HG02571 (cell line): ENCODE results near the gene SPAST.
"Not testable (repeated sequence)": the region's sequence is repeated elsewhere in the genome, so short reads cannot be mapped to it uniquely, and the experiment has no call there.

Source experiments
- ATAC-seq: cut with Tn5 transposase; IDR thresholded peaks from one replicate; pipeline ENCODE4 v1.9.1; 2021; ENCODE audit warnings: mild to moderate bottlenecking, moderate library complexity; ENCODE audit not compliant: unreplicated experiment

Gene SPAST

GRCh38 chr2:32124660-32125059 lies 61.3 kb downstream of the SPAST start:
- no peak for ATAC-seq

- no peak for ATAC-seq
Measured at GRCh38 chr2:32128636-32129035, 65.3 kb downstream of the SPAST start.

- no peak for ATAC-seq
Measured at GRCh38 chr2:32129086-32129485, 65.7 kb downstream of the SPAST start.

GRCh38 chr2:32135409-32135808 lies 72.1 kb downstream of the SPAST start:
- ATAC-seq = no peak

- ATAC-seq = no peak
Measured at GRCh38 chr2:32136097-32136496, 72.7 kb downstream of the SPAST start.

GRCh38 chr2:32151544-32151943 lies 88.2 kb downstream of the SPAST start:
- not testable (repeated sequence) for ATAC-seq

- ATAC-seq = no peak
Measured at GRCh38 chr2:32159678-32160077, 96.3 kb downstream of the SPAST start.

- no peak for ATAC-seq
Measured at GRCh38 chr2:32161296-32161695, 97.9 kb downstream of the SPAST start.

GRCh38 chr2:32164254-32164653 lies 100.9 kb downstream of the SPAST start:
- not testable (repeated sequence) for ATAC-seq

GRCh38 chr2:32165027-32165347 lies 101.6 kb downstream of the SPAST start:
- not testable (repeated sequence) for ATAC-seq

GRCh38 chr2:32166115-32166574 lies 102.8 kb downstream of the SPAST start:
- ATAC-seq = no peak

- ATAC-seq = no peak
Measured at GRCh38 chr2:32168513-32168912, 105.2 kb downstream of the SPAST start.

GRCh38 chr2:32172870-32173269 lies 109.5 kb downstream of the SPAST start:
- ATAC-seq = no peak

GRCh38 chr2:32182667-32183066 lies 119.3 kb downstream of the SPAST start:
- no peak for ATAC-seq

- ATAC-seq = no peak
Measured at GRCh38 chr2:32189011-32189410, 125.7 kb downstream of the SPAST start.

GRCh38 chr2:32192418-32192817 lies 129.1 kb downstream of the SPAST start:
- no peak for ATAC-seq

GRCh38 chr2:32200814-32201213 lies 137.5 kb downstream of the SPAST start:
- no peak for ATAC-seq

- ATAC-seq = not testable (repeated sequence)
Measured at GRCh38 chr2:32203428-32203827, 140.1 kb downstream of the SPAST start.
